Fibroblast of lung (primary cell): ENCODE measurements around the gene ERVFRD-1. TPM values are rescaled to one million over a fixed set of nuclear protein-coding genes. Genes with fewer than 3 reads are reported as not detected.

ENCODE experiments used
- DNase-seq, 2 donors: peaks; one replicate each; pipeline versions ENCODE4 v3.0.0 to v3.0.0-alpha.2; 2010; ENCODE audit warnings: low read depth in 2 of 2
- H2AFZ ChIP-seq: 2 replicates; pipeline ENCODE4 v1.5.1; 2012; ENCODE audit warnings: low read length, control low read depth, inconsistent platforms
- H3K27ac ChIP-seq: 2 replicates; pipeline ENCODE4 v1.5.1; 2011; ENCODE audit warnings: low read length, control low read depth; ENCODE audit not compliant: insufficient read depth
- H3K27me3 ChIP-seq: 2 replicates; pipeline ENCODE4 v1.5.1; 2011; ENCODE audit warnings: mild to moderate bottlenecking, low read length; ENCODE audit not compliant: control insufficient read depth, insufficient read depth
- H3K36me3 ChIP-seq: 2 replicates; pipeline ENCODE4 v1.5.1; 2011; ENCODE audit warnings: low read length; ENCODE audit not compliant: control insufficient read depth, insufficient read depth
- H3K4me1 ChIP-seq: 2 replicates; pipeline ENCODE4 v1.5.1; 2011; ENCODE audit warnings: low read length; ENCODE audit not compliant: control insufficient read depth, insufficient read depth; ENCODE audit errors: extremely low read depth
- H3K4me2 ChIP-seq: 2 replicates; pipeline ENCODE4 v1.5.1; 2011; ENCODE audit warnings: low read length, control low read depth; ENCODE audit not compliant: insufficient read depth; ENCODE audit errors: extremely low read depth
- H3K4me3 ChIP-seq, 4 experiments: fragments of 200-600 bp in 1 of 4; sonication (generic) in 1 of 4; replicated peaks in 1 of 4; 2 replicates each; pipeline ENCODE4 v1.5.1; 2011 to 2016; ENCODE audit warnings: low read length in 4 of 4, low read depth in 3 of 4, mild to moderate bottlenecking in 3 of 4, control low read depth in 2 of 4, inconsistent platforms in 1 of 4, mixed read lengths in 1 of 4; ENCODE audit not compliant: insufficient read depth in 1 of 4; ENCODE audit errors: control extremely low read depth in 1 of 4
- H3K79me2 ChIP-seq: 2 replicates; pipeline ENCODE4 v1.5.1; 2012; ENCODE audit warnings: mild to moderate bottlenecking, low read length, inconsistent platforms; ENCODE audit not compliant: control insufficient read depth, insufficient read depth
- H3K9ac ChIP-seq: 2 replicates; pipeline ENCODE4 v1.5.1; 2011; ENCODE audit warnings: mild to moderate bottlenecking, low read length, control low read depth; ENCODE audit not compliant: insufficient read depth
- H3K9me3 ChIP-seq: 2 replicates; pipeline ENCODE4 v1.5.1; 2012; ENCODE audit warnings: low read depth, low read length; ENCODE audit not compliant: control insufficient read depth, insufficient read depth
- H4K20me1 ChIP-seq: 2 replicates; pipeline ENCODE4 v1.5.1; 2011; ENCODE audit warnings: low read length; ENCODE audit not compliant: control insufficient read depth, insufficient read depth; ENCODE audit errors: extremely low read depth
- EZH2 ChIP-seq: IDR thresholded peaks from 2 replicates; pipeline ENCODE4 v1.5.1; 2012; ENCODE audit warnings: low read length, control low read depth, mild to moderate bottlenecking; ENCODE audit errors: missing control alignments
- polyA plus RNA-seq, 2 donors: library from polyadenylated mRNA; depleted of rRNA in 1 of 2; stranded (reverse) in 1 of 2; unstranded in 1 of 2; fragments of >200 nt; gene quantifications; 2 replicates each; pipeline ENCODE4 v1.2.1, GENCODE V29; 2011 to 2012; ENCODE audit warnings: missing spikeins in 1 of 2
- total RNA-seq: library from RNA; depleted of rRNA; stranded (reverse); fragments of >200 nt; gene quantifications from 2 replicates; pipeline ENCODE4 v1.2.1, GENCODE V29; 2014
- TF ChIP-seq, protein P1 (sequence below), 2 donors: IDR thresholded peaks in 1 of 2; conservative IDR thresholded peaks in 1 of 2; 1 replicate in 1 of 2; 2 replicates in 1 of 2; pipeline ENCODE4 v1.5.1; 2011 to 2012; ENCODE audit warnings: low read length in 2 of 2, control low read depth in 1 of 2, inconsistent platforms in 1 of 2, low read depth in 1 of 2, mild to moderate bottlenecking in 1 of 2

ERVFRD-1 gene
- total and polyA plus RNA-seq, 2 donors (not counting 1 experiment from before 2014, with no cell fraction given), result not detected

DNA sequence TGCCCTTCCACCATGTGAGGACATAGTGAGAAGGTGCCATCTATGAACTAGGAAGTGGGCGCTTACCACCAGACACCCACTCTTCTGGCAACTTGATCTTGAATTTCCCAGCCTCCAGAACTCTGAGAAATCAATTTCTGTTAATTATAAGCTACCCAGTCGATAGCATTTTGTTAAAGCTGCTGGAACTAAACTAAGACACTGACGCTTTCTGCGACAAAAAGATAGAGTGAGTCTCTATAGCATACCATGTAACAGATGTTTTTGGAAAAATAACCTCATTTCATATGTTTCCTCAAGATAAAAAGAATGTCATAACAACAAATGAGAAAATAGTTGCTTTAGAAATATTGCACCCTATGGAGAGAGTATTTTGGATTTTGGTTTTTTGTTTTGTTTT lies 33.3 kb downstream of the ERVFRD-1 start:
- Histone ChIP-seq H3K9me3 (no peaks in the 10 kb centered on the region), H2AFZ (no peak overlapping the region), H3K36me3 (no peaks in the 10 kb centered on the region), H3K27ac (no peak overlapping the region), H3K4me1 (no peaks in the 10 kb centered on the region), H3K9ac (no peak overlapping the region), H3K79me2 (no peaks in the 10 kb centered on the region), H3K4me2 (no peak overlapping the region), H3K27me3 (no peaks in the 10 kb centered on the region), H3K4me3 (no peak overlapping the region), H4K20me1 (no peaks in the 10 kb centered on the region)
- no peak for DNase-seq
- TF ChIP-seq EZH2, result no peak
- TF ChIP-seq, protein P1, sequence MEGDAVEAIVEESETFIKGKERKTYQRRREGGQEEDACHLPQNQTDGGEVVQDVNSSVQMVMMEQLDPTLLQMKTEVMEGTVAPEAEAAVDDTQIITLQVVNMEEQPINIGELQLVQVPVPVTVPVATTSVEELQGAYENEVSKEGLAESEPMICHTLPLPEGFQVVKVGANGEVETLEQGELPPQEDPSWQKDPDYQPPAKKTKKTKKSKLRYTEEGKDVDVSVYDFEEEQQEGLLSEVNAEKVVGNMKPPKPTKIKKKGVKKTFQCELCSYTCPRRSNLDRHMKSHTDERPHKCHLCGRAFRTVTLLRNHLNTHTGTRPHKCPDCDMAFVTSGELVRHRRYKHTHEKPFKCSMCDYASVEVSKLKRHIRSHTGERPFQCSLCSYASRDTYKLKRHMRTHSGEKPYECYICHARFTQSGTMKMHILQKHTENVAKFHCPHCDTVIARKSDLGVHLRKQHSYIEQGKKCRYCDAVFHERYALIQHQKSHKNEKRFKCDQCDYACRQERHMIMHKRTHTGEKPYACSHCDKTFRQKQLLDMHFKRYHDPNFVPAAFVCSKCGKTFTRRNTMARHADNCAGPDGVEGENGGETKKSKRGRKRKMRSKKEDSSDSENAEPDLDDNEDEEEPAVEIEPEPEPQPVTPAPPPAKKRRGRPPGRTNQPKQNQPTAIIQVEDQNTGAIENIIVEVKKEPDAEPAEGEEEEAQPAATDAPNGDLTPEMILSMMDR (conservative IDR thresholded peaks at IDR 0.05 in 1 of 2, IDR thresholded peaks at IDR 0.05 in 1 of 2; ENCODE audit: low read depth in 1 of 2, low read length in 2 of 2), result no peak

DNA sequence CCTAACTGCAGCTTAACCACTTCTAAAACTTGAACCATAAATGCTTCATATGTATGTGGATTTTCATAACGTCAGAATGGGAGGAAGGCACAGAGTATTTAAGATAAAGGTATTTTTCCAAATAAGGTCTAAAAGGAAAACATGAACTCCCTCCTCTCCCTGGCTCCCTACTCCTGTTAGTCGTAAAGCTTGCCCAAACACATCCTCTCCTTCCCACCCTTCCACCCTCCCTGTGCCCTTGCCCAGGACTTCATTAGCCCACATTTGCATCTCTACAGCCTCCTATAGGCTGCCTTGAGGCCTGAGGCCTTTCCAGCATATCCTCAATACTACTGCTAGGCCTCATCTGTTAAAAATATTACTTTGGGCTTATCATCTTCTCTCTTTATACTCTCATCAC lies 35.0 kb downstream of the ERVFRD-1 start:
- no peak overlapping the region for H2AFZ ChIP-seq
- no peaks in the 10 kb centered on the region for H3K79me2 ChIP-seq
- no peak overlapping the region for H3K27ac ChIP-seq
- no peak overlapping the region for H3K9ac ChIP-seq
- no peaks in the 10 kb centered on the region for H3K36me3 ChIP-seq
- DNase-seq, result no peak
- no peaks in the 10 kb centered on the region for H3K9me3 ChIP-seq
- no peak overlapping the region for H3K4me3 ChIP-seq
- no peaks in the 10 kb centered on the region for H3K27me3 ChIP-seq
- no peak for TF ChIP-seq EZH2
- TF ChIP-seq, protein P1 (conservative IDR thresholded peaks at IDR 0.05 in 1 of 2, IDR thresholded peaks at IDR 0.05 in 1 of 2; ENCODE audit: low read depth in 1 of 2, low read length in 2 of 2), result no peak
- no peaks in the 10 kb centered on the region for H3K4me1 ChIP-seq
- no peaks in the 10 kb centered on the region for H4K20me1 ChIP-seq
- no peak overlapping the region for H3K4me2 ChIP-seq

DNA sequence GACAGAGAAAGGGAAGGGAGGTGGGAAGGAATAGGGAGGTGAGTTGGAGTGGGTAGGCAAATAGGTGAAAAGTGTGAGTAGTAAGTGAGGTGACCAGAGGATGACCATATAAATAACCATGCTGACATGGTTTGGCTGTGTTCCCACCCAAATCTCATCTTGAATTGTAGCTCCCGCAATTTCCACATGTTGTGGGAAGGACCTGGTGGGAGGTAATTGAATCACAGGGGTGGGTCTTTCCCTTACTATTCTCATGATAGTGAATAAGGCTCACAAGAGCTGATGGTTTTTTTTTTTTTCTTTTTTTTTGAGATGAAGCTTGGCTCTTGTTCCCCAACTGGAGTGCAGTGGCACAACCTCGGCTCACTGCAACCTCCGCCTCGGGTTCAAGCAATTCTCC lies 39.4 kb downstream of the ERVFRD-1 start:
- Histone ChIP-seq H3K27me3 (no peaks in the 10 kb centered on the region), H2AFZ (no peak overlapping the region), H3K4me2 (no peak overlapping the region), H3K27ac (no peak overlapping the region), H3K4me1 (no peaks in the 10 kb centered on the region), H4K20me1 (no peaks in the 10 kb centered on the region), H3K9me3 (no peaks in the 10 kb centered on the region), H3K9ac (no peak overlapping the region), H3K4me3 (no peak overlapping the region), H3K36me3 (no peaks in the 10 kb centered on the region), H3K79me2 (no peaks in the 10 kb centered on the region)
- DNase-seq, result peak in 1 of 2 donors; percentile 18
- TF ChIP-seq, protein P1 (conservative IDR thresholded peaks at IDR 0.05 in 1 of 2, IDR thresholded peaks at IDR 0.05 in 1 of 2; ENCODE audit: low read depth in 1 of 2, low read length in 2 of 2), result no peak
- no peak for TF ChIP-seq EZH2
